ENCODE measurements around the gene WNT10A. TPM values are rescaled to one million over a fixed set of nuclear protein-coding genes. Genes with fewer than 3 reads are reported as not detected.

Gene WNT10A
- total RNA-seq, 1 experiment from 2014 or later = 1.5 TPM

GRCh38 chr2:218856896-218857243 lies 23.8 kb upstream of the WNT10A start:
- Histone ChIP-seq H3K9me3 (ENCODE audit: control insufficient read depth in 1 of 2, insufficient read depth in 1 of 2, low read depth in 1 of 2, low read length in 2 of 2) (no peaks in the 10 kb centered on the region), H3K79me2 (ENCODE audit: insufficient read depth, low read length) (no peaks in the 10 kb centered on the region), H3K27ac (ENCODE audit: low read depth, low read length) (no peak overlapping the region), H3K4me3 (replicated peaks in 1 of 2; ENCODE audit: low read depth in 1 of 2, low read length in 2 of 2) (no peak overlapping the region), H4K20me1 (ENCODE audit: insufficient read depth) (no peaks in the 10 kb centered on the region), H3K9ac (ENCODE audit: low read length) (no peak overlapping the region), H3K36me3 (ENCODE audit: control insufficient read depth in 1 of 2, insufficient read depth in 2 of 2, low read length in 2 of 2) (no peaks in the 10 kb centered on the region), H3K4me1 (ENCODE audit: control insufficient read depth in 1 of 2, insufficient read depth in 2 of 2, low read length in 2 of 2) (peaks cover 24 to 54% of the 10 kb centered on the region in 2 experiments), H2AFZ (ENCODE audit: low read depth, low read length, poor library complexity, severe bottlenecking) (no peak overlapping the region), H3K4me2 (ENCODE audit: low read length) (no peak overlapping the region), H3K9me2 (ENCODE audit: insufficient read depth) (no peaks in the 10 kb centered on the region), H3K27me3 (ENCODE audit: insufficient read depth, low read length) (peaks cover 13% of the 10 kb centered on the region; the same call in 1 of the 2 replicates)
- TF ChIP-seq, protein P1, sequence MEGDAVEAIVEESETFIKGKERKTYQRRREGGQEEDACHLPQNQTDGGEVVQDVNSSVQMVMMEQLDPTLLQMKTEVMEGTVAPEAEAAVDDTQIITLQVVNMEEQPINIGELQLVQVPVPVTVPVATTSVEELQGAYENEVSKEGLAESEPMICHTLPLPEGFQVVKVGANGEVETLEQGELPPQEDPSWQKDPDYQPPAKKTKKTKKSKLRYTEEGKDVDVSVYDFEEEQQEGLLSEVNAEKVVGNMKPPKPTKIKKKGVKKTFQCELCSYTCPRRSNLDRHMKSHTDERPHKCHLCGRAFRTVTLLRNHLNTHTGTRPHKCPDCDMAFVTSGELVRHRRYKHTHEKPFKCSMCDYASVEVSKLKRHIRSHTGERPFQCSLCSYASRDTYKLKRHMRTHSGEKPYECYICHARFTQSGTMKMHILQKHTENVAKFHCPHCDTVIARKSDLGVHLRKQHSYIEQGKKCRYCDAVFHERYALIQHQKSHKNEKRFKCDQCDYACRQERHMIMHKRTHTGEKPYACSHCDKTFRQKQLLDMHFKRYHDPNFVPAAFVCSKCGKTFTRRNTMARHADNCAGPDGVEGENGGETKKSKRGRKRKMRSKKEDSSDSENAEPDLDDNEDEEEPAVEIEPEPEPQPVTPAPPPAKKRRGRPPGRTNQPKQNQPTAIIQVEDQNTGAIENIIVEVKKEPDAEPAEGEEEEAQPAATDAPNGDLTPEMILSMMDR (IDR thresholded peaks at IDR 0.05 in 2 of 3, conservative IDR thresholded peaks at IDR 0.05 in 1 of 3; ENCODE audit: borderline replicate concordance in 1 of 3, insufficient read depth in 1 of 3, low read depth in 2 of 3, low read length in 2 of 3) = no peak
- TF ChIP-seq EZH2phosphoT487 (IDR thresholded peaks at IDR 0.05; ENCODE audit: borderline replicate concordance) (no peak), SP1 (IDR thresholded peaks at IDR 0.05; ENCODE audit: low read depth) (no peak)
- no TSS peak for BruUV-seq (replicated peaks)
- POLR2A ChIA-PET = no interaction called here
- RAD21 ChIA-PET (ENCODE audit: low non-redundant PET in 1 of 2, low total read pairs in 2 of 2, uncharacterized antibody in 2 of 2, unreplicated experiment in 2 of 2) = no interaction called here
- ATAC-seq (no peak), DNase-seq (ENCODE audit: low read depth, low spot score) (no peak)
- CTCF ChIA-PET = interaction anchor here (0.7 kb wide), 1 partner anchor 298 kb away, joined by 3 read pairs; no protein-coding TSS in a partner anchor
- intact Hi-C loops (cut with micrococcal nuclease) = no loop called here

GRCh38 chr2:218857371-218858137 lies 23.1 kb upstream of the WNT10A start:
- Histone ChIP-seq H3K4me3 (replicated peaks in 1 of 2; ENCODE audit: low read depth in 1 of 2, low read length in 2 of 2) (no peak overlapping the region), H3K4me2 (ENCODE audit: low read length) (no peak overlapping the region), H3K9ac (ENCODE audit: low read length) (no peak overlapping the region), H3K27me3 (ENCODE audit: insufficient read depth, low read length) (peaks cover 13% of the 10 kb centered on the region; the same call in 1 of the 2 replicates), H3K36me3 (ENCODE audit: control insufficient read depth in 1 of 2, insufficient read depth in 2 of 2, low read length in 2 of 2) (no peaks in the 10 kb centered on the region), H3K9me2 (ENCODE audit: insufficient read depth) (no peaks in the 10 kb centered on the region), H3K4me1 (ENCODE audit: control insufficient read depth in 1 of 2, insufficient read depth in 2 of 2, low read length in 2 of 2) (peaks cover 24 to 52% of the 10 kb centered on the region in 2 experiments), H2AFZ (ENCODE audit: low read depth, low read length, poor library complexity, severe bottlenecking) (no peak overlapping the region), H3K79me2 (ENCODE audit: insufficient read depth, low read length) (no peaks in the 10 kb centered on the region), H3K9me3 (ENCODE audit: control insufficient read depth in 1 of 2, insufficient read depth in 1 of 2, low read depth in 1 of 2, low read length in 2 of 2) (no peaks in the 10 kb centered on the region), H4K20me1 (ENCODE audit: insufficient read depth) (no peaks in the 10 kb centered on the region), H3K27ac (ENCODE audit: low read depth, low read length) (no peak overlapping the region)
- ChIA-PET RAD21 (ENCODE audit: low non-redundant PET in 1 of 2, low total read pairs in 2 of 2, uncharacterized antibody in 2 of 2, unreplicated experiment in 2 of 2) (no interaction called here), POLR2A (no interaction called here), CTCF (interaction anchor here (0.7 to 0.9 kb wide), 2 partner anchors 19 to 298 kb away, joined by 3 read pairs; no protein-coding TSS in a partner anchor)
- TF ChIP-seq TCF7L2 (IDR thresholded peaks at IDR 0.05; ENCODE audit: borderline replicate concordance, extremely low read depth, insufficient read depth, insufficient read length) (no peak), ZFX (IDR thresholded peaks at IDR 0.05) (no peak), EZH2 (IDR thresholded peaks at IDR 0.05) (no peak), EZH2phosphoT487 (IDR thresholded peaks at IDR 0.05; ENCODE audit: borderline replicate concordance) (no peak), ZNF274 (IDR thresholded peaks at IDR 0.05; ENCODE audit: low read depth, low read length) (no peak), CBX3 (IDR thresholded peaks at IDR 0.05; ENCODE audit: low read depth) (no peak), SRF (IDR thresholded peaks at IDR 0.05; ENCODE audit: low read depth) (no peak), POLR2AphosphoS5 (IDR thresholded peaks at IDR 0.05; ENCODE audit: low read depth, low read length) (no peak), SP1 (IDR thresholded peaks at IDR 0.05; ENCODE audit: low read depth) (no peak), POLR2A (IDR thresholded peaks at IDR 0.05; ENCODE audit: borderline replicate concordance, extremely low read depth, insufficient read depth, insufficient read length) (no peak)
- TF ChIP-seq, protein P2, sequence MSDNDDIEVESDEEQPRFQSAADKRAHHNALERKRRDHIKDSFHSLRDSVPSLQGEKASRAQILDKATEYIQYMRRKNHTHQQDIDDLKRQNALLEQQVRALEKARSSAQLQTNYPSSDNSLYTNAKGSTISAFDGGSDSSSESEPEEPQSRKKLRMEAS (IDR thresholded peaks at IDR 0.05) = no peak
- TF ChIP-seq, protein P1 (IDR thresholded peaks at IDR 0.05 in 2 of 3, conservative IDR thresholded peaks at IDR 0.05 in 1 of 3; ENCODE audit: borderline replicate concordance in 1 of 3, insufficient read depth in 1 of 3, low read depth in 2 of 3, low read length in 2 of 3) = no peak
- ATAC-seq (no peak), DNase-seq (ENCODE audit: low read depth, low spot score) (no peak)
- intact Hi-C loops (cut with micrococcal nuclease) = no loop called here
- no TSS peak for BruUV-seq (replicated peaks)
